GM10248 (cell line): ENCODE results near the gene TMED4.
"Not testable (repeated sequence)": the region's sequence is repeated elsewhere in the genome, so short reads cannot be mapped to it uniquely, and the experiment has no call there.

Experiments
- CTCF ChIA-PET: fragments of 300-600 bp; sonication (Branson Sonifier 250); formaldehyde crosslinking; extraction: SDS; loops from one replicate; lab custom pipeline; 2021; ENCODE audit warnings: antibody characterized with exemption; lab: Yijun Ruan, JAX
- POLR2A ChIA-PET: fragments of 350-650 bp; sonication (Branson Sonifier 250); formaldehyde crosslinking; extraction: SDS; loops from one replicate; lab custom pipeline; 2020; ENCODE audit warnings: antibody characterized with exemption; lab: Yijun Ruan, JAX
- DNase-seq: peaks from one replicate; pipeline ENCODE4 v3.0.0; 2012; ENCODE audit errors: extremely low spot score
- CTCF ChIP-seq: IDR thresholded peaks from 2 replicates; pipeline ENCODE4 v1.5.1; 2012; ENCODE audit warnings: mild to moderate bottlenecking, low read depth; ENCODE audit errors: extremely low read depth, missing control alignments, control extremely low read depth

Gene TMED4

GRCh38 chr7:44561962-44562621 is 19.9 kb downstream of the TMED4 start:
- no peak for DNase-seq
- ChIA-PET CTCF (interaction anchor here (1.0 to 1.3 kb wide), 2 partner anchors 10 to 321 kb away, joined by 3 read pairs; no protein-coding TSS in a partner anchor), POLR2A (no interaction called here)
- no peak for TF ChIP-seq CTCF

- POLR2A ChIA-PET: no interaction called here
- TF ChIP-seq CTCF: no peak
- CTCF ChIA-PET: interaction anchor here (1.0 to 1.3 kb wide), 2 partner anchors 9 to 320 kb away, joined by 3 read pairs; no protein-coding TSS in a partner anchor
- DNase-seq: no peak
Measured at GRCh38 chr7:44561481-44561880, 20.6 kb downstream of the TMED4 start.

- no peak for TF ChIP-seq CTCF
- ChIA-PET POLR2A (interaction anchor here (1.3 kb wide), 1 partner anchor 10 kb away, joined by 3 read pairs; no protein-coding TSS in a partner anchor), CTCF (interaction anchor here (1.3 to 1.9 kb wide), 2 partner anchors 25 to 288 kb away, joined by 4 to 9 read pairs; partner anchors contain the start of gene H2AZ2)
- no peak for DNase-seq
Measured at GRCh38 chr7:44559485-44559884, 22.5 kb downstream of the TMED4 start.

- no peak for DNase-seq
- ChIA-PET CTCF (no interaction called here), POLR2A (interaction anchor here (1.0 kb wide), 1 partner anchor 17 kb away, joined by 3 read pairs; no protein-coding TSS in a partner anchor)
- no peak for TF ChIP-seq CTCF
Measured at GRCh38 chr7:44557485-44557884, 24.5 kb downstream of the TMED4 start.

DNA sequence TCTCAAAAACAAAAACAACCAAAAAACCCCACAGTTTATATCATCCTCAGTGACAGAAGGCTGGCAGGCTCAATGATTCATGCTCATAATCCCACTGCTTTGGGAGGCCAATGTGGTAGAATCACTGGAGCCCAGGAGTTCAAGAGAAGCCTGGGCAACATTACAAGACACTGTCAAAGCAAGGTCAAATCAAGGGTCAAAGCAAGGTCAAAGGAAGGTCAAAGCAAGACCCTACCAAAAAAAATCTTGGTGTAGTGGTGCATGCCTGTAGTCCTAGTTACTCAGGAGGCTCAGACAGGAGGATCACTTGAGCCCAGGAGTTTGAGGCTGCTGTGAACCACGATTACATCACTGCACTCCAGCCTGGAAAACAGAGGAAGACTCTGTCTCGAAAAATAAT is 26.7 kb downstream of the TMED4 start:
- POLR2A ChIA-PET: no interaction called here
- TF ChIP-seq CTCF: no peak
- CTCF ChIA-PET: interaction anchor here (0.8 to 1.8 kb wide), 3 partner anchors 9 to 312 kb away, joined by 3 to 12 read pairs (median 4); no protein-coding TSS in a partner anchor
- no peak for DNase-seq

- POLR2A ChIA-PET, DNase-seq: not testable (repeated sequence)
- CTCF ChIA-PET: interaction anchor here (0.9 to 3.9 kb wide), 3 partner anchors 9 to 15 kb away, joined by 3 to 25 read pairs (median 3); no protein-coding TSS in a partner anchor
Measured at GRCh38 chr7:44552473-44553005, 29.5 kb downstream of the TMED4 start.
